Measurements from ENCODE around the gene NDUFV3. TPM values are rescaled to one million over a fixed set of nuclear protein-coding genes. Genes with fewer than 3 reads are reported as not detected.

The NDUFV3 gene
- total and polyA plus RNA-seq, 2 of the 8 experiments (the other 6 are each of a cell fraction or from before 2014, with no cell fraction given), result 17.0 to 44.4 TPM

DNA sequence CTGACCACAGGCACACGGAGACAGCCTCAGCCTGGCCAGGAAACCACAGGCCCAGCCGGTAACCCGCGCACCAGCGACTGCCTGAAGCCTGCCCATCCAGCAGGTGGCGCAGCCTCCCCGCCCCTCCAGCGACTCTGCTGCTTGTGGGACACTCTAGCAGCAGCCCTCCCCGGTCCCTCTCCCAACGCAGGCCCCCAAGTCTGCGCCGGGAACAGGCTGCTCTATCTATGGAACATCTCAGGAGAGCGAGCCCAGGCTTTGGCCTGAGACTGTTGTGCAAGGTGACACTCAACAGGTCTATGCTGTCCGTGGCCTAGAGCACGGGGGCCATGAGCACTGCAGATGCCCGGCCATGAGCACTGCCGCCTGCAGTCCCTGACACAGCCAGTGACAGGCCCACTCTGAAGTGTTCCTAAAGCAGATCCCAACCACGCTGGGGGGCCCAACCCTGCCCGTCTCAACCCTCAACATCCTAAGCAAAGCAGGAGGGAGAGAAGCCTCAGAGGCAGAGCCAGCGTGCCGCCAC, 42.2 kb upstream of the NDUFV3 start (continued):
- TF ChIP-seq CTCF (IDR thresholded peaks at IDR 0.05; ENCODE audit: control extremely low read depth in 1 of 3, insufficient read depth in 1 of 3, low read depth in 1 of 3, low read length in 3 of 3) (peak in 2 of 3 experiments; percentile 87 to 92; a peak in 3 of 4 replicates), NRF1 (IDR thresholded peaks at IDR 0.05; ENCODE audit: low read depth, low read length) (no peak), TEAD4 (IDR thresholded peaks at IDR 0.05; ENCODE audit: low read depth, low read length) (no peak), RFX5 (IDR thresholded peaks at IDR 0.05; ENCODE audit: borderline replicate concordance, low read depth, low read length) (no peak), KDM5A (IDR thresholded peaks at IDR 0.05; ENCODE audit: low read length) (no peak), JUND (IDR thresholded peaks at IDR 0.05; ENCODE audit: low read length) (no peak), RBBP5 (IDR thresholded peaks at IDR 0.05; ENCODE audit: borderline replicate concordance, low read depth, low read length) (no peak)

All from H1 (cell line).